NCI-H82 (cell line): ENCODE data around the gene DDX41.
A peak's percentile ranks its signal among the peaks of the same experiment; 100 is the strongest.
"Not testable (repeated sequence)": the region's sequence is repeated elsewhere in the genome, so short reads cannot be mapped to it uniquely, and the experiment has no call there.

Experiments
- DNase-seq: peaks from one replicate; lab custom pipeline; 2025; lab: John Stamatoyannopoulos, UW

Gene DDX41

DNA sequence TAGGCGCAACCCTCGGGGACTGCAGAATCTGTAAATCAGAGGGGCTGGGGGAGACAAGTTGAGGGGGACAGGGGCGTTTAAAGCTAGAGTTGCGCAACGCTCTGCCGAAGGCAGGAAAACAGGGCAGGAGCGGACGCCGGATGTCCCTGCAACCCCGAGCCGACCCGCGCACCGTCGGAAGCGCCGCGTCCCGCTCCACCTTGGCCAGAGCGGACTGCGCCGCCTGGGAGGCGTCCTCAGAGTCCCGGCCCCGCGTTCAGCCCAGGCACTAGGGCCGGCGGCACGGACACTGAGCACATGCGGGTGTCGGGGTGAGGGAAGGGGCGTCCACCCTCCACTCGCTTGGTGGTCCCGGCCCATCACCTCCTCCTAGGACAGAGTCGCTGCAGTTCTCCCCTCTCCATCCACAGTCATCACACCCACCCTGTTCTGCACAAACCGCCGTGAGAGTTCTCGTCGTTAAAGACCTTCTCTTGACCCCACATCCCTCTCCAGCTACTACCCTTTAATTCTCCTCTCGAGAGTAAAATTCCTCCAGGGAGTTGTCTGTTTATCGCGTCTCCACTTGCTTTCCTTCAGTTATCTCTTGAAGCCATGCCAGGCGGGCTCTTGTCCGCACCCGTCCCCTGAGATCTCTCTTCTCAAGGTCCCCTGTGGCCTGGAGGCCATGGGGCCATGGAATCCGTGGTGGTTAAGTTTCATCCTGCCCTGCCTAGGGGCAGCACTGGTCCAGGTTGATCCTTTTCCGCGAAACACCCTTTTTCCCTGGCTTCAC is 18.6 kb downstream of the DDX41 start:
- peak; percentile 27 for DNase-seq

DNA sequence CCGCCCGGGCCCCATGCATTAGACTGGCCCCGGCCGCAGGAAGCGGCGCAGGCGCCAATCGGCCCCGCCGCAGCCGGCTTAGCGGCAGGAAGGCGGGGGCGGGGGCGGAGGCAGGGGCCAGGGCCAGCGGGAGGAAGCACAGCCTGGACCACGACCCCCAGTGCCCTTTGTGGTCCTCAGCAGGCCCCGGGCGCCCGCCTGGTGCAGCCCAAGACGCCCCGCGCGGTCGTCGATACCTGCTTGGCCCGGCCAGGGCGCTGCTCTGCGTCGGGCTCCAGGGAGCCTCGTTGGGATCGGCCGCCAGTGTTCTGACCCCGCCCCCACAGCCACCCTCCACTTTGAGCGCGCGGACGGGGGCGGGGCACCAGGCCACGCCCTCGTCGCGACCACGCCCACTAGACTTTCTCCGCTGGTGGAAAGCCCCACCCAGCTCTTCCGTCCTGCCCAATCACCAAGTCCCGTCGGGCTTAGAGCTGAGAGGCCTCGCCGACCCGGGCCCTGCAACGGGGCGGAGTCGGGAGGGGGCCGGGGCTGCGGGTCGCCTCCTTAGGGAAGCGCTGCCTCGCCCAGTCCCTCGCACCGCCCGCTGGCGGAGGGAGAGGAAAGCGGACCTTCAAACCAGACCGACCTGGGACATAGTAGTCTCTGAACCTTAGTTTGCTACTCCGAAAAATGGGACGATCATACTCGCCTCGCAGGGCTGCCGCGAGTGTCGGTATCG is 19.3 kb downstream of the DDX41 start, which contains the start of gene PDLIM7:
PDLIM7 (minus strand) TSS at position 313 of the 721 bp plus-strand sequence. CDS start 1,092 bp downstream, outside the sequence.
- DNase-seq, result peak; percentile 97

DNA sequence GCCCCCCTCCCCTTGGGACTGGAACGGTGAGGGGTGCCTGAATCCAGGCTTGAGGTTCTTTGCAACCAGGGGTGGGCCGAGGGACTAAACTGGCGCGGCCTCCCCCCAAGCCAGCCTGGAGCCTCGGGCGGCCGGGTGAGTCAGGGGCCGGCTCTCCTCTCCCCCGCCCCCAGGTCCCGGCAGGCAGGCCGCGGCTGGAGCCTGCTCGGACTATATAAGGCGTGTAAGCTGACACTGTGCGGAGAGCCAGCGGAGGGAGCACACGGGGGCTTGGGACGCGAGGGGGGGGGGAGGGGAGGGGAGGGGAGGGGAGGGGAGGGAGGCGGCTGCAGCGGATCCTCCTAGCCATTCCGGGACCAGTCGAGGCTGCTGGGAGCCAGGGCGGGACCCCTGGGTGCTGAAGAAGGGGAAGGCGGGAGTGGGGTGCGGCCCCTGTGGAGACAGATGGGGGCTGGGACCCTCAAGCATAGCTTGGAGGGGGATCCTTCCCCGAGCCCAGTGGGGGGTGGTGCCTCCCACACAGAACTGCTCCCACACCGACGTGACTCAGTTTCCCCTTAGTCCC is 20.0 kb downstream of the DDX41 start:
- peak; percentile 88 for DNase-seq

DNA sequence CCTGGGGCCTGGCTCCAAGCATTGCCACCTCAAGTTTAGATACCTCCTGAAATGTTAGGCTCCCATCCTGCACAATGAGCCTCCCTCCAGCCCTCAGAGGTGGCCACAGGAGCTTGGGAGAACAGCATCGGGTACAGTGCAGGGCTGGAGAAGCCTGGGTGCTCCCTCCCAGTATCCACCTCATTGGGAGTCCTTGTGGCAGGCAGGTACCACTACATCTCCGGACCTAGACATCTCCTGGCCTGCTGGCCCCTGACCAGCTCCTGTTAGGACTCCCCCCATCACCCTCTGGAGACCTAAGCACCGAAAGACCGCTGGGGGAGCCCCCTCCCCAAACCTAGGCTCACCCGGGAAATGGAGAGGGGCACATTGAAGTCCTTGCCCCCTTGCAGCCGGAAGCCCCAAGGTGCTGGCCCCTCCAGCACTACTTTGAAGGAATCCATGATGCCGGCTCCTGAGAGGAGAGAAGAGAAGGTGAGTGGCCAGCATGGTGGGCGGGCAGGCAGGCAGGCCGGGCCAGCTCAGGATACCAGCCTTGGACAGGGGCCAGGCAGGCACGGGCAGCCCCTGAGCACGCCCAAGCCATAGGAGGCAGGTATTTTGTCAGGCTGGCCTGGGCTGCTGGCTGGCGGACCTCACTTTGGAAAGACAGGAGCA is 20.6 kb downstream of the DDX41 start:
- DNase-seq, result peak; percentile 37

DNA sequence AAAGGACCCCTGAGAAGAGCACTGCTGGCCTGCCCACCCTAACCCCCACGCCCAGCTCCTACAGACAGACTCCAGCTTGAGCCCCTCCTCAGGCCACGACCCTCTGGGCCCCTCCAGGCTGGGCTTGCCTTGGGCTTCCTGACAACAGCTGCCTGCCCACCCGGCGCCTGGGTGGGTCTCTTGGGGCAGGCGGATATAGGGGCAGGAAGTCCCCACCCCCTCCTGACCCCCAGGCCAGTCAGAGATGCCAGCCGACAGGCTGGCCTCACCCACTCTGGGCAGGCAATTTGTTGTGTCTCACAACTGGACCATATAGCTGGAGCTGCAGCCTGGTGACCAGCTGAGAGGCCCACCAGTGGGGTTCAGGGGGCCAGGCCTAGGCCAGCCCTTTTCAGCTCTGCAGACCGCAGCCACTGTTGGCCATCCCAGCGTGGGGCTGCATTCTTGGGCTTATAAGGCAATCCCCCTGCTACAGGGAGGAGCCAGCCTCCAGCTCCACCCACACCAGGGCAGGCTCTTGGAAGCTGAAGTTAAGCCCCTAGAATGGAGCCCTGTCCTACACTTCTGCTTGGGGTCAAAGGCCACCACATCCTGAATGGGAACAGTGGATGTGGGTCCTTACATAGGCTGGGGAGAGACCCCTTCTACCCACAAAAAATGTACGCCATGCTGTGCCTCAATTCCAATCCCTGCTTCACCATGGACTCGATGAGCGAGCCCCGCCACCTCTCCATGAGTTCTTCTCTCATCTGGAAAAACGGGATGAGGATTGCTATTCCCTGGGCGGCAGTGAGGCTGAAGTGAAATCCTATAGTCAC is 21.3 kb downstream of the DDX41 start:
- peak; percentile 65 for DNase-seq

DNA sequence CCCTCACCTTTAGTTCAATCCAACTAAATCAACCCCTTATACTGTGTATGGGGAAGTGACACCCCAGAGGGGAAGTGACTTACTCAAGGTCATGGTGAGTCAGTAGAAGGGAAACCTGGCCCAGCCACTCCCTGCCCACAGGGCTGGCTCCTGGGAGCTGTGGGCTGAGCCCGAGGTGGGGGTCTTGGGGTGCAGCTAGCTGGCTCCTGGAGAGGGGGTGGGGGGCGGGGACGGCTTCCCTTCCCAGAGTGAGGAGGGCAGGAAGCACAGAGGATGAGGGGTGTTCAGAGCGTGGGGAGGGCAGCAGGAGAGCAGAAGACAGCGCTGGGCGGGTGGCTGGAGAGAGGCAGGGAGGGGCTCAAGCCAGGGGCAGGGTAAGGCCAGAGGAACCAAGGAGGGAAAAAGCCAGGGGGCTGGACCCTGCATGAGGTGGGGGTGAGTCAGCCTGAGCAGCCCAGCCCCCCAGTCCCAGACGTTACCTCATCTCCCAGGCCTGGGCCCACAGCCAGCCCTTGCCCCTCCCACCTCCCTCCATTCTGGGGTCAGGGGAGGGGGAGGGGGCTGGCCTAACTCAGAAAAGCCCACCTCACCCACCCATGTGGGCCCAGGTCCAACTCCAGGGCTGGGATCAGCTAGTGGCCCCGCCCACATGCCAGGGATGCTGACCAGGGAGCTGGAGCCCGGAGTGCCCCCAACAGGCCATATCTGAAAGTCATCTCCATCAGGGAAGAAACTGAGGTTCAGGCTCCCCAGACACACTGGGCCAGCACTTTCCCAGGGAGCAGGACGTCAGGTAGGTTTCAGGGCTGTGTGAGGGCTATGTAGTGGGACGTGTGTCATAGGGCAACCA is 22.2 kb downstream of the DDX41 start:
- peak; percentile 39 for DNase-seq

DNA sequence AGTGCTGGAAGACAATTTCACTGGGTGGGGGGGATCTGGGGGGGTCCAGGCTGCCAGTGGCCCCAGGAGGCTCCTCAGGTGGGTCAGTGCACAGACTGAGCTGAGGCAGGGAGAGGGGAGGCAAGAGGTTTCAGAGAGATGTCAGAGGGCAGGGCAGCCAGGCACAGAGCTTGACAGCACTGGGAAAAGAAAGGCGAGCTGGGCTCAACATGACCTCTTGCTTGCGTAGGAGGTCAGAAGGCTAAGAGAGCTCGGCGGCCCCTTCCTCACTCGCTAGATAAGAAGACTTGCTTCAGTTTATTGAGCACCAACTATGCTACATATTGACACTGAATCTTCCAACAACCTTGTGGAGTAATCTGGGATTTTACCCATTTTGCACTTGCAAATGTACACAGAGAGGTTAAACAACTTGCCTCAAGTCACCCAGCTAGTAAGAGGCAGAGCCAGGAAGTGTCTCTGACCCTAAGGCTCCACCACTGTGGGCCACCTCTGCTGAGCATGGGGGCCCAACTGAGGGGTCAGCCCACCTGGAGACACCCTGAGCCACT is 22.9 kb downstream of the DDX41 start:
- DNase-seq, result no peak

DNA sequence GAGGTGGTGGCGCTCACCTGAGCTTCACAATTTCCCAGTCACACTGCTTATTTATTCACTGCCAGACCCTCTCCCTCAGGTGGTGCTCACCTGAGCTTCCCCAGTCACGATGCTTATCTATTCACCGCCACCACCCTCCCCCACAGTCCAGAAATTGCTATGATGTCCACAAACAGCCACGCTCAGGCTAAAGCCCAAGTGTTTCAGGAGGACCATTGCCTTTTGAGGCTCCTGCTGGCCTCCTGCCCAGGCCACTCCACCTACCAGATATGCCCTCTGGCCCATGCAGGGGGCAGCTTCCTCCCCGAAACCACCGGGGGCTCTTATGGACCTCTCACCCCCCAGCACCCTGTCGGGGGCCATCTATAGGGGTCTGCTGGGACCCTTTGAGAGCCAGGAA is 23.9 kb downstream of the DDX41 start:
- DNase-seq, result no peak

DNA sequence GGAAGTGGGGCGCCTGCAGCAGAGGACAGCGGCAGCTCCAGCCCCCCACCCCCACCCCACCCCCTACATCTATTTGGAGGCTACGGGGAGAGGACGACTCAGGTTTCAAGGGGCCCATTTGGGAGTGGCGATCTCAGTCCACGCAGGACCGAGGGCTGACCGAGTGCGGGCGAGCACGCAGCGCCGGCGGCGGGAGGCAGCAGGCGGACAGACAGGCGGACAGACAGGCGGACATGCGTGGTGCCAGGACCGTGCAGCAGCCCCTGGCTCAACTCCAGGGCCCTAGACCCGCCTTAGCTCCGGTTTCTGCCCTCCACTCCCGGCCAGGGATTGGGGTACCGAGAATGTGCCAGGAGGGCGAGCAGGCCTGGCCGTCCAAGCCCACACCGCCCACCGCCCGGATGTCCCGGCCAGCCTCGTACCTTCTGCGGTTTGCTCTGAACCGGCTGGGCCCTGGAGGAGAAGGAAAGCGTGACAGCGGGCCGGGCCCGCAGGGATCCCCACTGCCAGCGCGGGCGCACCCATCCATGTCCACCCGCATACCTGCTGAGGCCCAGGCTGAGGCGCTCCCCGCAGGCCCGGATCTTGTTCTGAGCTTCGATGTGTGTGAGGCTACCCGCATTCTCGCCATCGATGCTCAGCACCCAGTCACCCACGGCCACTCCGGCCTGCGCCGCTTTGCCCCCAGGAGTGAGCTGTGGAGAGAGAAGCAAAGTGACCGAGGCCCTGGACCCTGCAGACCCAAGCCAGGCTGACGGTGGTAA is 24.6 kb downstream of the DDX41 start:
- no peak for DNase-seq

DNA sequence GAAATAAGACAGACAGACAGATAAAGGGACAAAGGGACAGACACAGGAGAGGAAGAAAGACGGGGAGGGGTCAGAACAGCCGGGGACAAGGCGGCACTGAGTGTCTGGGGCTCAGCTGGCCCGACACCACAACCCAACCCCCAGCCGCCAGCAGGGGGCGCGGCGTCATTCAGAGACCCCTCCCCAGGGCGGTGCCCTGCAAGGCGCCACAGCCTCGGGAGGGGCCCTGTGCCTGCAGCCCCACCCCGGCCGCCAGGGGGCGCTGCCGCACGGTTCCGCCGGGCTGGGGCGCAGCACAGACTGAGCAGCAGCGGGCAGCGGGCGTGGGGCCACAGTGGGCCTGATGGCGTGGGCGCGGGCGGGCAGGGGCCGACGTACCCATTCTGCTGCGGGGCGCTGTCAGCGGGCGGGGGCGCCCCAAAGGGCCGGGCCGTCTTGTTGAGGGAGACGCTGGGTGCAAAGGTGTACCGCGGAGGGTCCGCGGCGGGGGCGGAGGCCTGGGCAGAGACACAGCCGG is 25.3 kb downstream of the DDX41 start:
- peak; percentile 87 for DNase-seq

DNA sequence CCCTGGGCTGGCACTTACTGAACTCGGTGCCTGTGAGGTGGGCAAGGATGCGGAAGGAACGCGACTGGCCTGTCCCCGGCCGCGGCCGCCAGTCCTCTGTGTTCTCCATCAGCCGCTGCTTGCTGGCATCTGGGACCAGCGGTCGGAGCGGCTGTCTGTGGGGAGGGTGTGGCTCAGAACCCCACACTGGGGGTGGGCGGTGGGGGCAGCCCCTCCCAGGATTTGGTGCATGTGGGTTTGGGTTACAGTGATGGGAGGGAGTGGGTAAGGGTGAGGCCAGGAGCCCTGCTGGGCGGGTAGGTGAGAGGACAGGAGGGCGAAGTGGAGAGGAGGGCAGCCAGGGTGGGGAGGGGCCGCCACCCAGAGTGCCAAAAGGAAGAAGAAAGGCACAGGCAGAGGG is 25.8 kb downstream of the DDX41 start:
- DNase-seq, result no peak

DNA sequence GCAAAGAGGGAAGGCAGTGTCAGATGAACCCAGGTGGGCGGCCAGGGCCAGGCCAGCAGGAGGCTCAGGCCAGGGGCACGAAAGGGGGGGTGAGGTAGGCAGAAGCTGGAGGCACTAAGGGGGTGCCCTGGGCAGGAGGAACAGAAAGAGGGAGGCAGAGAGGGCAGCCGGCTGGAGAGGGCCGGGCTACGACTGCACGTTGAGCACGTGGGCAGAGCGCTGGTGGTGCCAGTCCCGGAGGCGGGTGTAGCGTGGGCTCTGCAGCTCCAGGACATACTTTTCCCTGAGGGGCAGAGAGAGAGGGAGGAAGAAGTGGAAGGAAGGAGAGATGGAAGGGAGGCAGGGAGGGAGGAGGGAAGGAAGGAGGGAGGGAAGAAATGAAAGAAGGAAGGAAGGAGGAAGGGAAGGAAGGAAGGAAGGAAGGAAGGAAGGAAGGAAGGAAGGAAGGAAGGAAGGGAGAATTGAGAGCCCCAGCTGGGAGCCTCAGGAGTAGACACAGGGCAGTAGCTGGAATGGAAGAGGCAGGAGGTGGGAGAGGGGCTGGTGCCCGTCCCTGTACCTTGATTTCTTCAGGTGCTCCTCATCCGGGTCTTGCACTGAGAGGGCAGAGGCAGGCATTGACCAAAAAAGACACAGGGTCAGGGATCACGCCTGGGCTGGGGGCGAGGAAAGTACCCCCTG is 26.3 kb downstream of the DDX41 start:
- DNase-seq, result no peak

DNA sequence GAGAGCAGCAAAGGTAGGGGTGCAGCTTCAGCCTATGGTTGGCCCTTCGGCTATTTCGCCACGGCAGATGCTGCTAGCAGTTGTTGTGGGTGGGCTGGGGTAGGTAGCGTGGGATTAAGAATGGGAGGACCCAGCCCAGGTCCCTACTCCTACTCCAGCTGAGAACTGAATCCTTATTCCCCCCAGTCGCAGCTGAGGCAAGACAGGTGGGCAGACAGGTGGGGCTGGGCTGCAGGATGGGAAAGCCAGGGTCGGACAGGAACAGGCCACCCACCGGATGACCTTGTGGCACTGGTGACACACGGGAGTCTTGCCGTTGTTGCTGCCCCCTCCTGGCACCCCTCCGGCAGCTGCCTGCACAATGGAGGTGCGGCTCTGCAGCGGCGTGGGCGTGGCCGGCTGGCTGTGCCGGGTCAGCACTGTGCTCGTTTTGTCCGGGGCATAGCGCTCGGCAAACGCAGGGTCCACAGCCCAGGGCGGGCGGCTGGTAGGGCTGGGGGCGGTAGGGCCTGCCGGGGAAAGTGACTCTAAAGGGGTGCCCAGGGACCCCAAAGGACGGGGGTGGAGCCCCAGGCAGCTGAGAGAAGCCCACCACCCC is 27.5 kb downstream of the DDX41 start:
- DNase-seq, result peak; percentile 58

DNA sequence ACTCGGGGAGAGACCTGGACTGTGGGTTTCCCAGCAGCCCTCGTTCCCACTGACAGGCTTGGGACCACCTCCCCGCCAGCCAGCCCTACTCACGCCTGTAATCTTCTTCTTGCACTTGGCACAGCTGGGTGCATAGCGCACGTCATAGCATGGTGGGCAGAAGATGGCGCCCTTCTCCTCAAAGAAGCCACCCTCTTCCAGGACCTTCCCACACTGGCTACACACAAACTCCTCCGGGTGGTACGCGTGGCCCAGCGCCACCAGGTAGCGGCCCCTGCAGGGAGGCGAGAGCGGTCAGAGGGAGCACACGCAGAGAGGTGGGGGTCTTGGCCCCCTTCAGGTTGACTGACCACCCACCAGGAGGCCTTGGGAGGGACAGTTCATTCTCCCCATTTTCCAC is 28.8 kb downstream of the DDX41 start:
- DNase-seq, result no peak

DNA sequence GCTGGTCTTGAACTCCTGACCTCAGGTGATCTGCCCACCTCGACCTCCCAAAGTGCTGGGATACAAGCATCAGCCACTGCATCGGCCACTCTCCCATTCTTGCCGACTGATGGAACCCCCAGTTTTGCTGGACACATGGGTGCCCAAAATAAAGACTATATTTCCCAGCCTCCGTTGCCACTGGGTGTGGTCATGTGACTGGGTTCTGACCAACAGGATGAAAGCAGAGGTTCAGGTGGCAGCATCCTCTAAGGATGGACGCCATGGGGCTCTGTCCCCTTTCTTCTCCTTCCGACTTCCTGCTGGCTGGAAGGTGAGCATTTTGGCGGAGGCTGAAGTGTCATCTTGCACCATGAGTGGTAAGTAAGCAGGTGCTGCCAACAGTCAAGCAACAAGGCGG is 29.6 kb downstream of the DDX41 start:
- DNase-seq, result no peak

DNA sequence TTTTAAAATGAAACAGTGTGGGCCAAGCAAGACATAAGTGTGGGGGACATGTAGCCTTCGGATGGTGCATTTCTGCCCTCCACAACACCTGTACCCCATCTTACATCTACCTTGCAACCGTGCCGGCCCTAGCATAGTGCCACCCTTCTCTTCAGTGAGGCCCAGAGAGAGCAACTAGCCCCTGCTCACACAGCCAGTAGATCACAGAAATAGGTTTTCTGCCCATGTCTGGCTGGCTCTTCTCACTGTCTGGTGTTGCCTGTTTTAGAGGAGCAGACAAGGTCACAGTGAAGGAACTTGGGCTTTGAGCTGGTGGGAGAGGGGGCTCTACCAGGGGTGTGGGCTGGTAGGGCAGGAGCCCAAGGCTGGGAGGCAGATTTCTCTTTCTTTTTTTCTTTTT is 30.5 kb downstream of the DDX41 start:
- no peak for DNase-seq

DNA sequence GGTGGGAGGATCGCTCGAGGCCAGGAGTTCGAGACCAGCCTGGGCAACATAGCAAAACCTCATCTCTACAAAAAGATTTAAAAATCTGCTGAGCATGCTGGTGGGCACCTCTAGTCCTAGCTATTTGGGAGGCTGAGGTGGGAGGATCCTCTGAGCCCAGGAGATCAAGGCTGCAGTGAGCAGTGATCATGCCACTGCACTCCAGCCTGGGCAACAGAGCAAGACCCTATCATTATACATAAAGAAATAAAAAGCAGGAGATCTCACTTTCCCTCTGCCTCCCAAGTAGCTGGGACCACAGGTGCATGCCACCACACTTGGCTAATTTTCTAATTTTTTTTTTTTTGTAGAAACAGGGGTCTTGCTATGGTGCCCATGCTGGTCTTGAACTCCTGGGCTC is 31.0 kb downstream of the DDX41 start:
- DNase-seq, result not testable (repeated sequence)

DNA sequence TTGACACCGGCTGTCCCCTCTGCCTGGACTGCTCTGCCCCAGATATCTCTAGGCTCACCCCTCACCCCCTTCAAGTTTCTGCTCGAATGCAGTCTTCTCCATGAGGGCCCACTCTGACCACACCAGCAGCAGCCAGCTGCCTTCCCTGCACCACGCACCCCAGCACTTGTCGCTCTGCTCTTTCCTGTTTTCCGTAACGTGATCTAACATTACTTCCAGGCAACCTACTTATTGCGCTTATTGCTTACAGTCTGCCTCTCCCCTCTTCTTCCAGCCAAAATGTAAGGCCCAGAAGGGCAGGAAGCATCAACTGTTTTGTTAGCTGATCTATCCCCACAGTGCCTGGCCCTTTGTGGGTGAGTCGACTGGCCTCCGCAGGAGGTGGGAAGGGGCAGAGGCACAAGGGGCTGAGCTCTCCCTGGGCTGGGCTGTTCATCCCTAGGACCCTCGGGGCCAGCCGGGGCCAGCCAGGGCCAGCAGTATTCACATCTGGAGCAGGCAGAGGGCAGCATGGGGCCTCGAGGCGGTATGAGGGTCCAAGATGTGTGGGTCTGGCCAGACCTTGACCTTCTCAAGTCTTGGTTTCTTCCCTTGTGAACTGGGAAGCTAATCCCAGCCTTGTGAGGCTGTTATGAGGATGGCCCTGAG is 31.7 kb downstream of the DDX41 start:
- DNase-seq, result no peak
